ENCODE results near the gene DNAJC24. TPM values are rescaled to one million over a fixed set of nuclear protein-coding genes. Genes with fewer than 3 reads are reported as not detected.

The DNAJC24 gene
- total RNA-seq, 1 experiment from 2014 or later: 6.6 TPM

Other genes with a start within 250 kb of the DNAJC24 start
- 0.37 TPM in 1 of 2 replicates, not detected in the other for gene DCDC1, start 121 bp upstream of the DNAJC24 start, total RNA-seq (2014; rRNA removed; shearing (Covaris generic))
- 13.5 and 26.2 TPM in 2 replicates for gene IMMP1L, start 139.8 kb downstream of the DNAJC24 start, total RNA-seq (2014; rRNA removed; shearing (Covaris generic))
- 23.0 and 24.6 TPM in 2 replicates for gene ELP4, start 139.9 kb downstream of the DNAJC24 start, total RNA-seq (2014; rRNA removed; shearing (Covaris generic))

Measured in HT-29 (cell line).